Measurements from ENCODE around the gene SMPD3. TPM values are rescaled to one million over a fixed set of nuclear protein-coding genes. Genes with fewer than 3 reads are reported as not detected.

Gene SMPD3
- total RNA-seq, 1 experiment from 2014 or later, result 1.4 TPM

GRCh38 chr16:68445458-68445857, 2.9 kb downstream of the SMPD3 start:
- no peak overlapping the region for H3K27ac Mint-ChIP-seq
- no peaks in the 10 kb centered on the region for H3K36me3 Mint-ChIP-seq
- H3K27me3 Mint-ChIP-seq (ENCODE audit: low read depth), result peaks cover 44% of the 10 kb centered on the region
- DNase-seq (ENCODE audit: low spot score) (peak; percentile 82), ATAC-seq (peak; percentile 11)
- CTCF ChIA-PET, result interaction anchor here (1.2 to 2.1 kb wide), 2 partner anchors 65 to 71 kb away, joined by 3 to 12 read pairs; no protein-coding TSS in a partner anchor
- H3K4me1 Mint-ChIP-seq, result peaks cover 10% of the 10 kb centered on the region
- no peak overlapping the region for H3K4me3 Mint-ChIP-seq
- POLR2A ChIA-PET, result no interaction called here
- TF ChIP-seq NFYB (CRISPR knock-in tag; conservative IDR thresholded peaks at IDR 0.05; ENCODE audit: low read depth), result no peak
- TF ChIP-seq CTCF (IDR thresholded peaks at IDR 0.05), result peak; percentile 63
- TF ChIP-seq ZNF121 (CRISPR knock-in tag; IDR thresholded peaks at IDR 0.05), result no peak
- H3K9me3 Mint-ChIP-seq, result no peaks in the 10 kb centered on the region

DNA sequence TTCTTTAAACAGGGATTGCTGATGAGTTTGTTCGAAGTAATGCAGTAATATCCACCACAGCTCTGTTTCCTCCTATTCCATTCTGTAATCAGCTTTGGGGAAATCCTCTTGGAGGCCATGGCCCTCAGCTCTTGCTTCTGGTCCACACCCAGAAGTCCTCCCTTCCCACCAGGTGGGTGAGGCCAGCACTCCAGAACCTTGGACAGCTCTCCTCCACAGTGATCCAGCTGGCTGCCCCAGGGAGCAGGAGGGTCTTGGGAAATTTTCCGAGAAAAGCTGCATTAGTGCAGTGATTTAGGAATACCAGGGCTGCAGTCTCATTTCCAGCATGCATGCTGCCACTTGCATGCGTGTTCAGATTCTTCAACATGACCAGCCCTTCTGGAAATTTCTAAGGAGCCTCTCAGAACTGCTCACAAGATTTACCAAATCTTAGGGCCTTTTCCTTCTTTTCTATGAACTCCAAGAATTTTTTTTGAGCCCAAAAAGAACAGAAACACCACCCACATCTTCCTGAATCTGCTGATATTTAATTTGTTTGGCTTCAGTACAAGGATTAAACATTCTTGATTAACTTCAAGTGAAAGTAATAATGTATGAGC, 4.2 kb downstream of the SMPD3 start:
- Mint-ChIP-seq H3K4me1 (peaks cover 8% of the 10 kb centered on the region), H3K27ac (no peak overlapping the region), H3K9me3 (no peaks in the 10 kb centered on the region), H3K27me3 (ENCODE audit: low read depth) (peaks cover 51% of the 10 kb centered on the region), H3K36me3 (no peaks in the 10 kb centered on the region), H3K4me3 (no peak overlapping the region)
- POLR2A ChIA-PET, result interaction anchor here (0.6 kb wide), 1 partner anchor 814 kb away, joined by 3 read pairs; no protein-coding TSS in a partner anchor
- CTCF ChIA-PET, result interaction anchor here (0.7 to 4.1 kb wide), 9 partner anchors 9 to 81 kb away, joined by 3 to 25 read pairs (median 6); no protein-coding TSS in a partner anchor
- ATAC-seq (no peak), DNase-seq (ENCODE audit: low spot score) (peak; percentile 76)
- TF ChIP-seq CREM (CRISPR knock-in tag; IDR thresholded peaks at IDR 0.05), result peak; percentile 33; the same call in 1 of the 2 replicates
- TF ChIP-seq ZNF416 (CRISPR knock-in tag; IDR thresholded peaks at IDR 0.05), result no peak
- no peak for TF ChIP-seq NR3C1 (CRISPR knock-in tag; conservative IDR thresholded peaks at IDR 0.05; ENCODE audit: low read depth)
- no peak for TF ChIP-seq NR1H2 (CRISPR knock-in tag; IDR thresholded peaks at IDR 0.05)
- no peak for TF ChIP-seq SMAD4 (CRISPR knock-in tag; IDR thresholded peaks at IDR 0.05)
- no peak for TF ChIP-seq ZBTB21 (CRISPR knock-in tag; IDR thresholded peaks at IDR 0.05; ENCODE audit: borderline replicate concordance)
- TF ChIP-seq, protein P1, sequence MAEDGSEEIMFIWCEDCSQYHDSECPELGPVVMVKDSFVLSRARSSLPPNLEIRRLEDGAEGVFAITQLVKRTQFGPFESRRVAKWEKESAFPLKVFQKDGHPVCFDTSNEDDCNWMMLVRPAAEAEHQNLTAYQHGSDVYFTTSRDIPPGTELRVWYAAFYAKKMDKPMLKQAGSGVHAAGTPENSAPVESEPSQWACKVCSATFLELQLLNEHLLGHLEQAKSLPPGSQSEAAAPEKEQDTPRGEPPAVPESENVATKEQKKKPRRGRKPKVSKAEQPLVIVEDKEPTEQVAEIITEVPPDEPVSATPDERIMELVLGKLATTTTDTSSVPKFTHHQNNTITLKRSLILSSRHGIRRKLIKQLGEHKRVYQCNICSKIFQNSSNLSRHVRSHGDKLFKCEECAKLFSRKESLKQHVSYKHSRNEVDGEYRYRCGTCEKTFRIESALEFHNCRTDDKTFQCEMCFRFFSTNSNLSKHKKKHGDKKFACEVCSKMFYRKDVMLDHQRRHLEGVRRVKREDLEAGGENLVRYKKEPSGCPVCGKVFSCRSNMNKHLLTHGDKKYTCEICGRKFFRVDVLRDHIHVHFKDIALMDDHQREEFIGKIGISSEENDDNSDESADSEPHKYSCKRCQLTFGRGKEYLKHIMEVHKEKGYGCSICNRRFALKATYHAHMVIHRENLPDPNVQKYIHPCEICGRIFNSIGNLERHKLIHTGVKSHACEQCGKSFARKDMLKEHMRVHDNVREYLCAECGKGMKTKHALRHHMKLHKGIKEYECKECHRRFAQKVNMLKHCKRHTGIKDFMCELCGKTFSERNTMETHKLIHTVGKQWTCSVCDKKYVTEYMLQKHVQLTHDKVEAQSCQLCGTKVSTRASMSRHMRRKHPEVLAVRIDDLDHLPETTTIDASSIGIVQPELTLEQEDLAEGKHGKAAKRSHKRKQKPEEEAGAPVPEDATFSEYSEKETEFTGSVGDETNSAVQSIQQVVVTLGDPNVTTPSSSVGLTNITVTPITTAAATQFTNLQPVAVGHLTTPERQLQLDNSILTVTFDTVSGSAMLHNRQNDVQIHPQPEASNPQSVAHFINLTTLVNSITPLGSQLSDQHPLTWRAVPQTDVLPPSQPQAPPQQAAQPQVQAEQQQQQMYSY (CRISPR knock-in tag; IDR thresholded peaks at IDR 0.05), result no peak
- no peak for TF ChIP-seq MXD4 (CRISPR knock-in tag; IDR thresholded peaks at IDR 0.05; ENCODE audit: borderline replicate concordance)
- no peak for TF ChIP-seq JAZF1 (CRISPR knock-in tag; IDR thresholded peaks at IDR 0.05)
- TF ChIP-seq RELA (CRISPR knock-in tag; IDR thresholded peaks at IDR 0.05; ENCODE audit: borderline replicate concordance), result no peak
- TF ChIP-seq ZNF219 (CRISPR knock-in tag; IDR thresholded peaks at IDR 0.05; ENCODE audit: borderline replicate concordance), result no peak
- TF ChIP-seq, protein P2, sequence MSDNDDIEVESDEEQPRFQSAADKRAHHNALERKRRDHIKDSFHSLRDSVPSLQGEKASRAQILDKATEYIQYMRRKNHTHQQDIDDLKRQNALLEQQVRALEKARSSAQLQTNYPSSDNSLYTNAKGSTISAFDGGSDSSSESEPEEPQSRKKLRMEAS (CRISPR knock-in tag; IDR thresholded peaks at IDR 0.05), result no peak
- no peak for TF ChIP-seq NFE2L1 (CRISPR knock-in tag; IDR thresholded peaks at IDR 0.05)
- no peak for TF ChIP-seq GRHL2 (CRISPR knock-in tag; IDR thresholded peaks at IDR 0.05; ENCODE audit: insufficient replicate concordance, severe bottlenecking)
- TF ChIP-seq SMAD3 (CRISPR knock-in tag; IDR thresholded peaks at IDR 0.05; ENCODE audit: borderline replicate concordance), result 0 out of 2 replicates have a peak, but pooled peaks have one; percentile 37
- TF ChIP-seq, protein P3, sequence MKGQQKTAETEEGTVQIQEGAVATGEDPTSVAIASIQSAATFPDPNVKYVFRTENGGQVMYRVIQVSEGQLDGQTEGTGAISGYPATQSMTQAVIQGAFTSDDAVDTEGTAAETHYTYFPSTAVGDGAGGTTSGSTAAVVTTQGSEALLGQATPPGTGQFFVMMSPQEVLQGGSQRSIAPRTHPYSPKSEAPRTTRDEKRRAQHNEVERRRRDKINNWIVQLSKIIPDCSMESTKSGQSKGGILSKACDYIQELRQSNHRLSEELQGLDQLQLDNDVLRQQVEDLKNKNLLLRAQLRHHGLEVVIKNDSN (CRISPR knock-in tag; IDR thresholded peaks at IDR 0.05), result peak; percentile 43; the same call in 1 of the 2 replicates
- TF ChIP-seq, protein P4, sequence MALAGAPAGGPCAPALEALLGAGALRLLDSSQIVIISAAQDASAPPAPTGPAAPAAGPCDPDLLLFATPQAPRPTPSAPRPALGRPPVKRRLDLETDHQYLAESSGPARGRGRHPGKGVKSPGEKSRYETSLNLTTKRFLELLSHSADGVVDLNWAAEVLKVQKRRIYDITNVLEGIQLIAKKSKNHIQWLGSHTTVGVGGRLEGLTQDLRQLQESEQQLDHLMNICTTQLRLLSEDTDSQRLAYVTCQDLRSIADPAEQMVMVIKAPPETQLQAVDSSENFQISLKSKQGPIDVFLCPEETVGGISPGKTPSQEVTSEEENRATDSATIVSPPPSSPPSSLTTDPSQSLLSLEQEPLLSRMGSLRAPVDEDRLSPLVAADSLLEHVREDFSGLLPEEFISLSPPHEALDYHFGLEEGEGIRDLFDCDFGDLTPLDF (CRISPR knock-in tag; IDR thresholded peaks at IDR 0.05), result no peak
- 0 out of 2 replicates have a peak, but pooled peaks have one; percentile 68 for TF ChIP-seq TEAD4 (CRISPR knock-in tag; IDR thresholded peaks at IDR 0.05)
- no peak for TF ChIP-seq MLX (CRISPR knock-in tag; IDR thresholded peaks at IDR 0.05)
- no peak for TF ChIP-seq OVOL2 (CRISPR knock-in tag; IDR thresholded peaks at IDR 0.05; ENCODE audit: borderline replicate concordance)
- TF ChIP-seq, protein P5, sequence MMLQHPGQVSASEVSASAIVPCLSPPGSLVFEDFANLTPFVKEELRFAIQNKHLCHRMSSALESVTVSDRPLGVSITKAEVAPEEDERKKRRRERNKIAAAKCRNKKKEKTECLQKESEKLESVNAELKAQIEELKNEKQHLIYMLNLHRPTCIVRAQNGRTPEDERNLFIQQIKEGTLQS (CRISPR knock-in tag; conservative IDR thresholded peaks at IDR 0.05), result no peak
- TF ChIP-seq, protein P6, sequence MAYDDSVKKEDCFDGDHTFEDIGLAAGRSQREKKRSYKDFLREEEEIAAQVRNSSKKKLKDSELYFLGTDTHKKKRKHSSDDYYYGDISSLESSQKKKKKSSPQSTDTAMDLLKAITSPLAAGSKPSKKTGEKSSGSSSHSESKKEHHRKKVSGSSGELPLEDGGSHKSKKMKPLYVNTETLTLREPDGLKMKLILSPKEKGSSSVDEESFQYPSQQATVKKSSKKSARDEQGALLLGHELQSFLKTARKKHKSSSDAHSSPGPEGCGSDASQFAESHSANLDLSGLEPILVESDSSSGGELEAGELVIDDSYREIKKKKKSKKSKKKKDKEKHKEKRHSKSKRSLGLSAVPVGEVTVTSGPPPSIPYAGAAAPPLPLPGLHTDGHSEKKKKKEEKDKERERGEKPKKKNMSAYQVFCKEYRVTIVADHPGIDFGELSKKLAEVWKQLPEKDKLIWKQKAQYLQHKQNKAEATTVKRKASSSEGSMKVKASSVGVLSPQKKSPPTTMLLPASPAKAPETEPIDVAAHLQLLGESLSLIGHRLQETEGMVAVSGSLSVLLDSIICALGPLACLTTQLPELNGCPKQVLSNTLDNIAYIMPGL (CRISPR knock-in tag; IDR thresholded peaks at IDR 0.05), result no peak

Data from WTC11 (cell line).